GM21786 (cell line): ENCODE results near the gene SUPV3L1.

Source experiments
- ATAC-seq: cut with Tn5 transposase; IDR thresholded peaks from one replicate; pipeline ENCODE4 v1.9.1; 2021; ENCODE audit not compliant: unreplicated experiment

Gene SUPV3L1

GRCh38 chr10:69201045-69201444 lies 21.0 kb downstream of the SUPV3L1 start:
- no peak for ATAC-seq

GRCh38 chr10:69202332-69202731 lies 22.3 kb downstream of the SUPV3L1 start:
- no peak for ATAC-seq

- ATAC-seq, result no peak
These were observed 28.7 kb downstream of the SUPV3L1 start for GRCh38 chr10:69208761-69209160.

- no peak for ATAC-seq
These were observed 29.9 kb downstream of the SUPV3L1 start for GRCh38 chr10:69209787-69210484.

- no peak for ATAC-seq
These were observed 31.1 kb downstream of the SUPV3L1 start for GRCh38 chr10:69211104-69211503.

- ATAC-seq, result no peak
These were observed 31.5 kb downstream of the SUPV3L1 start for GRCh38 chr10:69211524-69211923.

- ATAC-seq, result no peak
These were observed 33.7 kb downstream of the SUPV3L1 start for GRCh38 chr10:69213591-69214311.

- ATAC-seq, result no peak
These were observed 34.7 kb downstream of the SUPV3L1 start for GRCh38 chr10:69214666-69215131.

- ATAC-seq, result no peak
These were observed 35.6 kb downstream of the SUPV3L1 start for GRCh38 chr10:69215405-69216171.

- no peak for ATAC-seq
These were observed 36.6 kb downstream of the SUPV3L1 start for GRCh38 chr10:69216577-69217118.

- ATAC-seq, result no peak
These were observed 37.2 kb downstream of the SUPV3L1 start for GRCh38 chr10:69217119-69217754.

GRCh38 chr10:69218831-69219230 lies 38.8 kb downstream of the SUPV3L1 start:
- ATAC-seq, result no peak

GRCh38 chr10:69220041-69220451 lies 40.0 kb downstream of the SUPV3L1 start, which contains the start of gene HKDC1:
HKDC1 (plus strand) TSS chr10:69220332; CDS start chr10:69220436, 104 bp downstream.
- no peak for ATAC-seq

- ATAC-seq, result no peak
These were observed 40.5 kb downstream of the SUPV3L1 start for GRCh38 chr10:69220507-69220906.

GRCh38 chr10:69222157-69223027 lies 42.4 kb downstream of the SUPV3L1 start:
- ATAC-seq, result peak; percentile 94

- no peak for ATAC-seq
These were observed 43.0 kb downstream of the SUPV3L1 start for GRCh38 chr10:69223028-69223342.

- ATAC-seq, result no peak
These were observed 45.0 kb downstream of the SUPV3L1 start for GRCh38 chr10:69224862-69225657.

- ATAC-seq, result no peak
These were observed 45.6 kb downstream of the SUPV3L1 start for GRCh38 chr10:69225681-69226080.

GRCh38 chr10:69226919-69227450 lies 47.0 kb downstream of the SUPV3L1 start:
- ATAC-seq, result no peak
